ENCODE results near the gene MRPS23.

The MRPS23 gene

DNA sequence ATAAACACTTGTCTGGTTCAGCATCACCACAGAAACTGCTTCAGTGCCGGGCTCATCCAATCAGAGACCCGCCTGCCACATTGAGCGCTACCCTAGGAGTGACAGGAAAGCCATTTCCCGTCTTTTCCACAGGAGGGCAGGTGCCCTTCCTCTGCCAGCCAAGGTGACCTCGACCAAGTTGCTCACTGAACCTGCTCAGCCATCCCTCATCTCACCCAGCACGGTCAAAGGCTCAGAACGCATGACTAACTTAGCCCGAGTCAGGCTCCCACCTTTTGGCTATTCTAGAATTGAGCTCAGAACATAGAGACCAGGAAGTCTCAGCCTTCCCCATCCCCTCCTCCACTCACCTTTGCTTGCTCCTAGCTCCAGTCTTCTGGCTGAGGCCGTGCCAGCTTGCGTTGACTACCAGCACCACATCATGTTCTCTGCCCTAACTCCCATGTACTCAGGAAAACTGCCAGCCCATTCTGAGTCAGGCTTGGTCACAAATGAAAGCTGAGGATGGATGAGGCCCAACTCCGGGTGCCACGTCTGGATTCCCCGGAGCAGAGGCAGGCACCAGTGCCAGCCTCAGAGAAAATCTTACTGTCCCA, 15.6 kb downstream of the MRPS23 start:
- peak; percentile 82 for DNase-seq

DNA sequence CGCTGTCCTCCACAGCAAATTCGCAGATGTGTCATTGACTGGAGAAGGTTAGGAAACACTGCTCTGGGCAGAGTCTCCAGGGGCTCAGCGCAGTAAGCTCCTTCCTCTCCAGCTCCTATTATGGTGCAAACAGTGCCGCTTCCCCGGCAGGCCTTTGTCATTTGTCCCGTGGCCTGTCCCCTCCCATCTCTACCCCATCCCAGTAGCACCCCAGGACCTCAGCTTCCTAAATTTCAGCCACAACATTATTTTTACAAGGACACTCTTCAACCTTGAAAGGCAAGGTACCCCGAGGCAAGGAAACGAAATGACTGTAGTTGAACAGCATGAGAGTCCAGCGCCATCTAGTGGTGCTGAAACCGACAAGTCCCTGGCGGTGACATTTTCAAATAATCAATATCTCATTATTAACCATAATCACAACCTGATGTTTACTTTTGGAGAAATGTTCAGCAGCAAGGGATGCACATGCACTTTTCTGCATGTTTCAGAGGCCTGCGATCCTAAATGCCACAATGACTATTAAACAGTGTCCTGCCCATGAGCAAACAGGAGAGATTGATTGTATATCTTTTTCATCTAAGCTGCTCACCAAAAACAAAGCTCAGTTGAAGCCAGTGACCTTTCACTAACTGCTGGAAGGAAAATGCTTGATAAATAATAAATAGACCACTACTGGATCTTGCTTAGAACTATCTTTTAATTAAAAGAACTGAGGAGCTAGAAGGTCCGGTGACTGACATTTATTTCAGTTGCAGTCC, 16.5 kb downstream of the MRPS23 start:
- DNase-seq: peak; percentile 19

- DNase-seq: no peak
Observed at GRCh38 chr17:57832314-57833178, 17.3 kb downstream of the MRPS23 start.

DNA sequence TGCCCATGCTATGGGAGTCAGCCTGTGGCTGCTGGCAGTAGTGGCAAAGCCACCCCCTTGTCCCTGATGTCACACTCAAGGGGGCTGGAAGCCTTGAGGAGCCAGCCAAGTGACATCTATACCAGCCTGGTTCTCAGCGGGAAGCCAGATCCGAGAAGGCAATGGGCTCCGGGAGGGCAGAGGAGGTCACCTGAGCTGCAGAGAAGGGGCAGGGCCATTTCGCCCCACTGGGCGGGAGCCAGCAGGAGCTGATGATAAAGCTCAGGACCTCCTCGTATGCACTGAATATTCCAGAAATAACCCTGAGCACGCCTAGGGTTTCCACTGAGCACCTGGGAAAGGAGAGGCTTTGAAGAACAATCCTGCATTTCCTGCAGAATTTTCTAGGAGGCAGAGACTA, 19.0 kb downstream of the MRPS23 start:
- no peak for DNase-seq

DNA sequence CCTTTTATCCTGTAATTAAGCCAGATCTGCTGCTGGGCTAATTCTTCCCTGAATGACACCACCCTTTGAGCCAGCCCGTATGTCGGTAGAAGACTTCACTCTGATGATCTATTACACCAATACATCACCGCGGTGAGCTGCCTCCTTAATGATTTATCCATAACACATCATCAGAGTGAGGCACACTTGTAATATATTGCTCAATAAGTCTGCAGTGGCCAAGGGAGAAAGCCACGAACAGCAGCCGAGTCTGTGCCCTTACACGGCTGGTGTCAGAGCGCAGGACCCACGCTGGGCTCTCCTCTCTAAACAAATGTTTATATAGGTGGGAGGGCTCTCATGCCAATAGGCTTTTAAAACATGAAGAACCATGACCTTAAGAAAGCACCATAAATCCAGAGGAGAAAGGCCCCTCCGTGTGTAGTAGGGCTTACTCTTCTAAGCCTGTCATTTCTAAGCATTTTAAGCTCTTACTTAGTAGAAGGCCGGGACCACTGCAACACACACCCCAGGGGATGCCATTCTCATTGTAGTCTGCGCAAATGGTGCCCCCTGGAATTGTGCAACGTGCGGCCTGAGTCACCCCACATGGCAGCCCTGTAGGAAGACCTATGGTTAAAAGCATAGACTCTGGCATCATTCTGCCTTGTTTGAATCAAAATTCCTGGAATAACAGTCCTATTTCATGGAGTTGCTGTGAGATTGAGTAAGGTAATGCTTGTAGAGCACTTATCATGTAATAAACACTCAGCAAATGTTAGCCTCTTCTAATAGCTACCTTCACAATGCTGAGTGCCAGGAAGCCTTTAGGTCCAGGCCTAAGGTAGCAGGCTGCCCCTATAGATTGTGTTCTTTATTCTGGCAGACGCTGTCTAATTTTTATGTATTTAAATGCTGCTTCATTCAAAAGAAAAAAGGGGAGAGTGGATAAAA, 26.1 kb downstream of the MRPS23 start:
- no peak for DNase-seq

GRCh38 chr17:57819867-57820266, 30.0 kb downstream of the MRPS23 start:
- DNase-seq: no peak

DNA sequence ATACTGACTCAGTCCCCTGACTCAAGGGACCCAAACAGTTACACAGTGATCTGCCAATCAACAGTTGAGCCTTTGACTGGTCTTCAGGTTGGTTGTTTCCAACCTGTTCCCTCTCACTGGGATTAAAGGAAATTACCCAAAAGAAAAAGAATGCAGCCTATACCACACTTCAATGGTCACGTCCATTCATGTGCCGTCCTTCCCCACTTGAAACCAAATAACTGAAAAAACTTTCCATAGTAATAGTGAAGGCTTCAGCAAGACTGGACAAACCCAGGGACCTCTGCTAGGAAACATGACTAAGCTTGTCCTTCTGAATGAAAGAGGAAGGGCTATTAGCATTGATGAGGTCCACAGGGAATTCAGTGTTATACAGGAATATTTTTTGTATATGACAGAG, 30.6 kb downstream of the MRPS23 start:
- DNase-seq: peak; percentile 54

DNA sequence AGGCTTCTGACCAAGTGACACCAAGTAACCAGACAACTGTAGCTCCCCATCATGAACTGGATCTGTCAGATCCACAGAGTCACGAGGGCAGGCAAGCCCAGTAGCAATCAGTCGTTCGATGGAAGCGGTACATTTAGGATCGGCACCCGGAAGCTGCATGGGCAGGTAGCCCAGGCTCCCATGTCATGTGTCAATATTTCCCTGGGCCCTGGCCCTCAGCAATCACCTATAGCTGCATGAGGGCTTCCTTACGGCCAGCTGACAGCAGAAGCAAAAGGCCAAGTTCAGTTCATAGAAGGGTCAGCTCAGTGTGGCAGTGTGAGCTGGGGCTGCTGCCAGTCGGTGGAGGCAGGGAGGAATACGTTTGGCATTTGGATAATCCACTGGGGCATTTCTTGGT, 31.8 kb downstream of the MRPS23 start:
- no peak for DNase-seq

- DNase-seq: no peak
Observed at GRCh38 chr17:57817299-57817698, 32.5 kb downstream of the MRPS23 start.

DNA sequence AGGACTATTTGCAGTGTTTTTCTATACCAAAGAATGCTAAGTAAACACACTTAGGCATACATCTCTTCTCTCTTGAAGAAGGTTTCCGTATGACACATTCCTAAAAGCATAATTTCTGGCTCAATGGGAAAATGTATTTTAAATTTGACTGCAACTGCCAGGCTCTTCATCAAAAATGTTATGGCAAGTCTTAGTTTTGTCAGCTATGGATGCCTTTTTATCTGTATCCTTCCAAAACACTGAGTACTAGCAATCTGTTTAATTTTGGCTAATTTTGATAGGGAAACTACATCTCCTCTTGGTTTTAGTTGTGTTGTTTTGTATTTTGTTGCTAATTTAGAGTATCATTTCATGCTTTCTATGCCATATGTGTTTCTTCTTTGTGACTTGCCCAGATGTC, 35.4 kb downstream of the MRPS23 start:
- no peak for DNase-seq

DNA sequence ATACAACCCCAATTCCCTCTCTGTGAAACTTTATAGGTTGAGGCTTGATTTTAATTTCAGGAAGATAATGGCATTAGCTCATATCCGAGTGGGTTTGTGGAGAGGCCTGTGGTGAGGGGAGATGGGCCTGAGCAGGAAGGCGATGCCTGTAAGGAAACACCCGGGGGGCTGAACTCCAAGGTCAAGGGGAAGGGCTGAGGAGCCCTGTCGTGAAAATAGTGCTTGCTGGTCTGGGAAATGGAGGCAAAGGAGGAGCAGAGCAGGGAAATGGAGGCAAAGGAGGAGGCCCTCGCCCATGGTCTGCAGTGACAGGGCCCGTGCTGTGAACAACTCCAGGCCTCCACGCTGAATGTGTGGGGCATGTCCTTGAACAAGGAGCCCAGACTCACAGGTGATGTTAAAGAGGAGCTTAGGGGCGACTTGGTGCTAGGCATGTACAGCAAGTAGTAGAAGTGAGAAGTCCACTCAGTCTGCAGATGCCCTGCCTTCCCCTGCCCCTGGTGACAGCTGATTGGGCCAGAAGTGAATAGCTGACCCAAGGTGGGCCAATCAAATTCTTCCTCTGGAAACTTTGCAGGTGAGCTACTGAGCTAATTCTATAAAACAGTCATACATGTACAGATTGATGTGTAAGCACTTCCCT, 38.1 kb downstream of the MRPS23 start:
- no peak for DNase-seq

DNA sequence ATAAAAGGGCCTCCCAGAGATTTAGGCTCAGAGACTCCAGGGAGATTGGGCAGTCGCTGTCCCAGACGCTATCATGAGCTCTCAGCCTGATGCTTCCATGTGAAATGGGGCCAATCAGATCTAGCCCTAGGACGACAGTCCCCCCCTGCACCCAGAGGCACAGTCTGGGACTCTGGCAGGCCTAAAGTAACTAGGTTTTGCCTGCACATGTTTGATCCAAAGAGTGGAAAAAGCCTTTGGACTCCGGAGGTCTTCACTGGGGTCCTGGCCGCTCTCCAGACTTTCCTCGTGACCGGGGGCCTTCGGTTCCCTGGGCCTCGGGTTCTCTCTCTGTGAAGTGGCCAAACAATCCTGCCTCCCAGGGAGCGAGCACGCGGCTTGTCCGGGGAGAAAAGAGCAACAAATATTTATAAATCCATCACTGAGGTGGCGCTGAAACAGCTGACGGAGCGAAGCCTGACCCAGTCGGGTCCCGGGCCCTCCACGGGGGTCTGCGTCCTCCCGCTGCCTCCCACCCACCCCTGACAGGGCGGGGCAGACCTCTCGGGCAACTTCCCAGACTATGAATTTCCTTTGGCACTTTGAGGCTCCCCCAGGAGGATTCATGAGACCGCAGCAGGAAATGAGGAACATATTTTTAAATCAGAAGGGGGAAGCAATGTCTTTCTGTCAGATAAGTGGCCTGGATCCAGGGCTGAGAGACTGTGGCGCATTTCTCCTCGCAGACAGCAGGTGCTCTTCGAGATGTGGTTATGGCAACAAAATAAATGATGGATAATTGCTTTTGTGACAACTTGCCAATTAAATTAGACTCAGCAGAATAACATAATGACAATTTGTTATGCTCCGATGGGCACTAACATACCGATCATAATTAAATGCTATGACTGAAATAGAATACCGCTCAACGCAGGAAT, 38.9 kb downstream of the MRPS23 start:
- DNase-seq: peak; percentile 38

DNA sequence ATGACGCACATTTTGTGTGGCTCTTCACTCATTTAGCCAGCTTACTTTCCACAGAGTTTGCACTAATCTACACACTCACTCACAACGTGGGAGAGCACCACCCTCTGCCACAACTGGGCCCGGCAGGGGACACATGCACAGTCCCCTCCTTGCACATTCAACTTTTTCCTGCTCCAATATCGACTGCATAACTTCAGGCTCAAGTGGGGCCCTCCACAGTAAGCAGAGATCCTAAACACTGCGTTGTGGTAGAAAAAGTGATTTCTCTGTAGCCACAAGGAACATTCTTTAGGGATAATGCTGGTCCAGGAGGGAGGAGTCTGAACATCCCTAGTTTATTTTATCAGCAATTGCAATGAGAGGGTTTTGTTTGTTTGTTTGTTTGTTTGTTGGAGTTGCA, 40.0 kb downstream of the MRPS23 start:
- no peak for DNase-seq

DNA sequence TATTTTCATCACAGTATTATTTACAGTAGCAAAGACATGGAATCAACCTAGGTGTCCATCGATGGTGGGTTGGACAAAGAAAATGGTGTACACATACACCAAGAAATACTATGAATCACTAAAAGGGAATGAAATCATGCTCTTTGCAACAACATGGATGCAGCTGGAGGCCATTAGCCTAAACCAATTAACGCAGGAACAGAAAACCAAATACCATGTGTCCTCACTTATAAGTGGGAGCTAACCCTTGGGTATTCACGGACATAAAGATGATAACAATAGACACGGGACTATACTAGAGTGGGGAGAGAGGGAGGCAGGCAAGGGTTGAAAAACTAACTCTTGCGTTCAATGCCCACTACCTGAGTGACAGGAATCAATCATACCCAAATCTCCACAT, 41.0 kb downstream of the MRPS23 start:
- no peak for DNase-seq

- DNase-seq: no peak
Observed at GRCh38 chr17:57806167-57806830, 43.5 kb downstream of the MRPS23 start.

- DNase-seq: no peak
Observed at GRCh38 chr17:57803021-57803420, 46.8 kb downstream of the MRPS23 start.

DNA sequence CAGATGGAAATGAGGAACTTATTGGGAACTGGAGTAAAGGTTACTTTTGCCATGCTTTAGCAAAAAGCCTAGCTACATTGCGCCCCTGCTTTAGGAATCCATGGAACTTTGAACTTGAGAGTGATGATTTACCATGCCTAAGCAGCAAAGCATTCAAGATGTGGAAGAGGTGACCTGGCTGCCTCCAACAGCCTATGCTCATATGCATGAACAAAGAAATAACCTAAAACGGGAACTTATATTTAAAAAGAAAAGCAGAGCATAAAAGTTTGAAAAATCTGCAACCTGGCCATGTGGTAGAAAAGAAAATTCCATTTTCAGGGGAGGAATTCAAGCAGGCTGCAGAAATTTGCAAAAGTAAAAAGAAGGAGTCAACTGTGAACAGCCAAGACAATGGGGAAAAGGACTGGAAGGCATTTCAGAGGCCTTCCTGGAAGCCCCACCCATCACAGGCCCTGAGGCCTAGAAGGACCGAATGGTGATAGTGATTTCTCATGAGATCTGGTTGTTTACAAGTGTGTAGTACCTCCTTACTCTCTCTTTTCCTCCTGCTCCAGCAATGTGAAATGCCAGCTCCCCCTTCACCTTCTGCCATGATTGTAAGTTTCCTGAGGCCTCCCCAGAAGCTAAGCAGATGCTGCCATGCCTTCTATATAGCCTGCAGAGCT, 48.7 kb downstream of the MRPS23 start:
- no peak for DNase-seq

DNA sequence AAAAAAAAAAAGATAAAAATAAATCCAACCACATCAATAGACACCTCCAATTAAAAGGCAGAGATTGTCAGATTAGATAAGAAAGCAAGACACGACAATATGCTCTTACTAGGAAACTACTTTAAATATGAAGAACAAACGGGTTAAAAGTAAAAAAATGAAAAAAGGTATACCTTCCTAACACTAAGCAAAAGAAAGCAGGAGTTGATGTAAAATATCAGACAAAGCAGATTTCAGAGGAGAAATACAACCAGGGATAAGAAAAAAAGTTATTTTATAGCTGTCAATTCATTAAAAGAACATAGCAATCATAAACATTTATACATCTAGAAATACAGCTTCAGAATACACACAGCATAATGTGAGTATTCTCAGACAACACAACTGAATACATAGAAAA, 55.0 kb downstream of the MRPS23 start:
- no peak for DNase-seq

- DNase-seq: no peak
Observed at GRCh38 chr17:57788725-57789124, 61.1 kb downstream of the MRPS23 start.

DNA sequence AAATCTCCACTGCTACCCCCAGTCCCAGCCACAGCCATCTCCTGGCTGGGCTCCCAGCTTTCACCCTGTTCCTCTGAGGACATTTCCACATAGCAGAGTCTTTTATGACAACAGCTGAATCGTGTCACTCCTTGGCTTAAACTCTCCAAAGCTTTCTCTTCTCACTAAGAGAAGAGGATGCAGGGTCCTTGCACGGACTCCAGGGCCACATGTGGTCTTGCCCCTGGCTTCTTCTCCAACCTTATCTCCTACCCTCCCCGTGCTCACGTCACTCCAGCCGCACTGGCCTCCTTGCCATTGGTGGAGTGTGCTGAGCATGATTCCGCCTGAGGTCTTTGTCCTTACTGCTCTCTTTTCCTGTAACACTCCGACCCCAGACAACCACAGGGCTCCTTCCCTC, 64.8 kb downstream of the MRPS23 start:
- DNase-seq: no peak
